ENCODE results near the gene SCAMP4.

The SCAMP4 gene

GRCh38 chr19:1911098-1911497 lies 5.9 kb downstream of the SCAMP4 start:
- in situ Hi-C loops (cut with HindIII; ENCODE audit: low sequenced_read_pairs): no loop called here

- in situ Hi-C loops (cut with HindIII; ENCODE audit: low sequenced_read_pairs): no loop called here
Observed at GRCh38 chr19:1911995-1912394, 6.8 kb downstream of the SCAMP4 start.

- in situ Hi-C loops (cut with HindIII; ENCODE audit: low sequenced_read_pairs): no loop called here
Observed at GRCh38 chr19:1912760-1913505, 7.7 kb downstream of the SCAMP4 start.

GRCh38 chr19:1913781-1914577 lies 8.8 kb downstream of the SCAMP4 start:
- in situ Hi-C loops (cut with HindIII; ENCODE audit: low sequenced_read_pairs): no loop called here

GRCh38 chr19:1914826-1915341 lies 9.7 kb downstream of the SCAMP4 start:
- in situ Hi-C loops (cut with HindIII; ENCODE audit: low sequenced_read_pairs): no loop called here

- in situ Hi-C loops (cut with HindIII; ENCODE audit: low sequenced_read_pairs): no loop called here
Observed at GRCh38 chr19:1917146-1917545, 11.9 kb downstream of the SCAMP4 start.

- in situ Hi-C loops (cut with HindIII; ENCODE audit: low sequenced_read_pairs): no loop called here
Observed at GRCh38 chr19:1917926-1918325, 12.7 kb downstream of the SCAMP4 start.

GRCh38 chr19:1918975-1919374 lies 13.8 kb downstream of the SCAMP4 start:
- in situ Hi-C loops (cut with HindIII; ENCODE audit: low sequenced_read_pairs): no loop called here

GRCh38 chr19:1920644-1921043 lies 15.4 kb downstream of the SCAMP4 start:
- in situ Hi-C loops (cut with HindIII; ENCODE audit: low sequenced_read_pairs): no loop called here

GRCh38 chr19:1921326-1921725 lies 16.1 kb downstream of the SCAMP4 start:
- in situ Hi-C loops (cut with HindIII; ENCODE audit: low sequenced_read_pairs): no loop called here

- in situ Hi-C loops (cut with HindIII; ENCODE audit: low sequenced_read_pairs): no loop called here
Observed at GRCh38 chr19:1921825-1922224, 16.6 kb downstream of the SCAMP4 start.

- in situ Hi-C loops (cut with HindIII; ENCODE audit: low sequenced_read_pairs): no loop called here
Observed at GRCh38 chr19:1922803-1923202, 17.6 kb downstream of the SCAMP4 start.

GRCh38 chr19:1923319-1923718 lies 18.1 kb downstream of the SCAMP4 start:
- in situ Hi-C loops (cut with HindIII; ENCODE audit: low sequenced_read_pairs): no loop called here

GRCh38 chr19:1924320-1924961 lies 19.2 kb downstream of the SCAMP4 start:
- in situ Hi-C loops (cut with HindIII; ENCODE audit: low sequenced_read_pairs): no loop called here

- in situ Hi-C loops (cut with HindIII; ENCODE audit: low sequenced_read_pairs): no loop called here
Observed at GRCh38 chr19:1925544-1925943, 20.3 kb downstream of the SCAMP4 start.

- in situ Hi-C loops (cut with HindIII; ENCODE audit: low sequenced_read_pairs): no loop called here
Observed at GRCh38 chr19:1929021-1929742, 24.0 kb downstream of the SCAMP4 start.

GRCh38 chr19:1931445-1931844 lies 26.2 kb downstream of the SCAMP4 start:
- in situ Hi-C loops (cut with HindIII; ENCODE audit: low sequenced_read_pairs): no loop called here

- in situ Hi-C loops (cut with HindIII; ENCODE audit: low sequenced_read_pairs): no loop called here
Observed at GRCh38 chr19:1932395-1932794, 27.2 kb downstream of the SCAMP4 start.

- in situ Hi-C loops (cut with HindIII; ENCODE audit: low sequenced_read_pairs): no loop called here
Observed at GRCh38 chr19:1933244-1933643, 28.0 kb downstream of the SCAMP4 start.

GRCh38 chr19:1933942-1934341 lies 28.7 kb downstream of the SCAMP4 start:
- in situ Hi-C loops (cut with HindIII; ENCODE audit: low sequenced_read_pairs): no loop called here
